Measurements from ENCODE around the gene COX4I2.
A peak's percentile ranks its signal among the peaks of the same experiment; 100 is the strongest.

The COX4I2 gene

DNA sequence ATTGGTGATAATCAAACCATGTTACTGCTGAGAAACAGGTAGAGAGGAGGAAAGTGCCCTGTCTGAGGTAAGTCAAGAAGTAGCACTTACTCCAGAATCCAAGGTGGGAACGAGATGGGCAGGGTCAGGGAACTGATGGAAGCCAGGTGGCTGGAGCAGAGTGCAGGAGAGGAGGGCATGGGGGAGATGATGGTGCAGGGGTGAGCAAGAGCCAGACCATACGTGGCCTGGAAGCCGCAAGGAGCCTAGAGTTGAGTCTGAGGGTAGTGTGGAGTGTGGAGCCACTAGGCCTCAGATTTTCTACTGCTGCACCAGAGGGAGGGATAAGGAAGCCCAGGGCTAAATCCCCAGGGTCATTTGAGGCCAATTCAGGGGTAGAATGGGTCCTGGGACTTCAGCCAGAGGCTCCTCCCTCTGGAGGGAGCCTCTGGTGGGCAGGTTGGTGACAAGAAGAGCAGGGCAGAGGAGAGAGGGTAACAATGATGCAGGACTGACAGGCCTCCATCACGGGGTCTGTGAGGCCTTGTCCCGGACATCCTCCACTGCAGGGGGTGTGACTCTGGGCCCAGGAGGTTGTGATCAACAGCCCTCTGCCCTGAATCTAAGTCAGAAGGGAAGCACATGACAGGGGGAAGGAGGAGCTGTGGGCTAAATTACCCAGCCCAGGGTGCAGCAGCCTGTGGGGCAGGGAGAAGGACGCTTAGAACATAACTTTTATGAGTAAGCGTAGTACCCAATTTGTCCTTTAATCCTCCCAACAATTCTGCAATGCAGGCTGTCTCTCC lies 28.7 kb downstream of the COX4I2 start (continued):
- TF ChIP-seq, protein P1, sequence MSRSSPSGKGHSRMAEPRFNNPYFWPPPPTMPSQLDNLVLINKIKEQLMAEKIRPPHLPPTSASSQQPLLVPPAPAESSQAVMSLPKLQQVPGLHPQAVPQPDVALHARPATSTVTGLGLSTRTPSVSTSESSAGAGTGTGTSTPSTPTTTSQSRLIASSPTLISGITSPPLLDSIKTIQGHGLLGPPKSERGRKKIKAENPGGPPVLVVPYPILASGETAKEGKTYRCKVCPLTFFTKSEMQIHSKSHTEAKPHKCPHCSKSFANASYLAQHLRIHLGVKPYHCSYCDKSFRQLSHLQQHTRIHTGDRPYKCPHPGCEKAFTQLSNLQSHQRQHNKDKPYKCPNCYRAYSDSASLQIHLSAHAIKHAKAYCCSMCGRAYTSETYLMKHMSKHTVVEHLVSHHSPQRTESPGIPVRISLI (tag by site-specific recombination; IDR thresholded peaks at IDR 0.05) = no peak
- TF ChIP-seq, protein P2, sequence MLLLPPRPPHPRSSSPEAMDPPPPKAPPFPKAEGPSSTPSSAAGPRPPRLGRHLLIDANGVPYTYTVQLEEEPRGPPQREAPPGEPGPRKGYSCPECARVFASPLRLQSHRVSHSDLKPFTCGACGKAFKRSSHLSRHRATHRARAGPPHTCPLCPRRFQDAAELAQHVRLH (tag by site-specific recombination; IDR thresholded peaks at IDR 0.05) = no peak
- no peak for TF ChIP-seq ZNF114 (tag by site-specific recombination; IDR thresholded peaks at IDR 0.05)
- TF ChIP-seq ZNF133 (tag by site-specific recombination; IDR thresholded peaks at IDR 0.05) = no peak
- TF ChIP-seq, protein P3, sequence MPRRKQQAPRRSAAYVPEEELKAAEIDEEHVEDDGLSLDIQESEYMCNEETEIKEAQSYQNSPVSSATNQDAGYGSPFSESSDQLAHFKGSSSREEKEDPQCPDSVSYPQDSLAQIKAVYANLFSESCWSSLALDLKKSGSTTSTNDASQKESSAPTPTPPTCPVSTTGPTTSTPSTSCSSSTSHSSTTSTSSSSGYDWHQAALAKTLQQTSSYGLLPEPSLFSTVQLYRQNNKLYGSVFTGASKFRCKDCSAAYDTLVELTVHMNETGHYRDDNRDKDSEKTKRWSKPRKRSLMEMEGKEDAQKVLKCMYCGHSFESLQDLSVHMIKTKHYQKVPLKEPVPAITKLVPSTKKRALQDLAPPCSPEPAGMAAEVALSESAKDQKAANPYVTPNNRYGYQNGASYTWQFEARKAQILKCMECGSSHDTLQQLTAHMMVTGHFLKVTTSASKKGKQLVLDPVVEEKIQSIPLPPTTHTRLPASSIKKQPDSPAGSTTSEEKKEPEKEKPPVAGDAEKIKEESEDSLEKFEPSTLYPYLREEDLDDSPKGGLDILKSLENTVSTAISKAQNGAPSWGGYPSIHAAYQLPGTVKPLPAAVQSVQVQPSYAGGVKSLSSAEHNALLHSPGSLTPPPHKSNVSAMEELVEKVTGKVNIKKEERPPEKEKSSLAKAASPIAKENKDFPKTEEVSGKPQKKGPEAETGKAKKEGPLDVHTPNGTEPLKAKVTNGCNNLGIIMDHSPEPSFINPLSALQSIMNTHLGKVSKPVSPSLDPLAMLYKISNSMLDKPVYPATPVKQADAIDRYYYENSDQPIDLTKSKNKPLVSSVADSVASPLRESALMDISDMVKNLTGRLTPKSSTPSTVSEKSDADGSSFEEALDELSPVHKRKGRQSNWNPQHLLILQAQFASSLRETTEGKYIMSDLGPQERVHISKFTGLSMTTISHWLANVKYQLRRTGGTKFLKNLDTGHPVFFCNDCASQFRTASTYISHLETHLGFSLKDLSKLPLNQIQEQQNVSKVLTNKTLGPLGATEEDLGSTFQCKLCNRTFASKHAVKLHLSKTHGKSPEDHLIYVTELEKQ (tag by site-specific recombination; IDR thresholded peaks at IDR 0.05; ENCODE audit: borderline replicate concordance) = no peak
- TF ChIP-seq, protein P4, sequence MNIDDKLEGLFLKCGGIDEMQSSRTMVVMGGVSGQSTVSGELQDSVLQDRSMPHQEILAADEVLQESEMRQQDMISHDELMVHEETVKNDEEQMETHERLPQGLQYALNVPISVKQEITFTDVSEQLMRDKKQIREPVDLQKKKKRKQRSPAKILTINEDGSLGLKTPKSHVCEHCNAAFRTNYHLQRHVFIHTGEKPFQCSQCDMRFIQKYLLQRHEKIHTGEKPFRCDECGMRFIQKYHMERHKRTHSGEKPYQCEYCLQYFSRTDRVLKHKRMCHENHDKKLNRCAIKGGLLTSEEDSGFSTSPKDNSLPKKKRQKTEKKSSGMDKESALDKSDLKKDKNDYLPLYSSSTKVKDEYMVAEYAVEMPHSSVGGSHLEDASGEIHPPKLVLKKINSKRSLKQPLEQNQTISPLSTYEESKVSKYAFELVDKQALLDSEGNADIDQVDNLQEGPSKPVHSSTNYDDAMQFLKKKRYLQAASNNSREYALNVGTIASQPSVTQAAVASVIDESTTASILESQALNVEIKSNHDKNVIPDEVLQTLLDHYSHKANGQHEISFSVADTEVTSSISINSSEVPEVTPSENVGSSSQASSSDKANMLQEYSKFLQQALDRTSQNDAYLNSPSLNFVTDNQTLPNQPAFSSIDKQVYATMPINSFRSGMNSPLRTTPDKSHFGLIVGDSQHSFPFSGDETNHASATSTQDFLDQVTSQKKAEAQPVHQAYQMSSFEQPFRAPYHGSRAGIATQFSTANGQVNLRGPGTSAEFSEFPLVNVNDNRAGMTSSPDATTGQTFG (tag by site-specific recombination; IDR thresholded peaks at IDR 0.05; ENCODE audit: borderline replicate concordance) = no peak
- TF ChIP-seq ZNF596 (tag by site-specific recombination; IDR thresholded peaks at IDR 0.05) = no peak
- peak; percentile 74 for TF ChIP-seq ZNF341 (tag by site-specific recombination; IDR thresholded peaks at IDR 0.05; ENCODE audit: low read depth)
- TF ChIP-seq EGR2 (tag by site-specific recombination; IDR thresholded peaks at IDR 0.05; ENCODE audit: low read depth) = no peak
- TF ChIP-seq ZBTB7A (tag by site-specific recombination; IDR thresholded peaks at IDR 0.05; ENCODE audit: low read depth) = no peak
- peak; percentile 25; the same call in 1 of the 2 replicates for TF ChIP-seq GLIS2 (tag by site-specific recombination; IDR thresholded peaks at IDR 0.05)
- TF ChIP-seq ZNF394 (tag by site-specific recombination; IDR thresholded peaks at IDR 0.05; ENCODE audit: borderline replicate concordance) = no peak
- 0 out of 2 replicates have a peak, but pooled peaks have one; percentile 15 for TF ChIP-seq ZBTB20 (tag by site-specific recombination; IDR thresholded peaks at IDR 0.05)
- TF ChIP-seq, protein P5, sequence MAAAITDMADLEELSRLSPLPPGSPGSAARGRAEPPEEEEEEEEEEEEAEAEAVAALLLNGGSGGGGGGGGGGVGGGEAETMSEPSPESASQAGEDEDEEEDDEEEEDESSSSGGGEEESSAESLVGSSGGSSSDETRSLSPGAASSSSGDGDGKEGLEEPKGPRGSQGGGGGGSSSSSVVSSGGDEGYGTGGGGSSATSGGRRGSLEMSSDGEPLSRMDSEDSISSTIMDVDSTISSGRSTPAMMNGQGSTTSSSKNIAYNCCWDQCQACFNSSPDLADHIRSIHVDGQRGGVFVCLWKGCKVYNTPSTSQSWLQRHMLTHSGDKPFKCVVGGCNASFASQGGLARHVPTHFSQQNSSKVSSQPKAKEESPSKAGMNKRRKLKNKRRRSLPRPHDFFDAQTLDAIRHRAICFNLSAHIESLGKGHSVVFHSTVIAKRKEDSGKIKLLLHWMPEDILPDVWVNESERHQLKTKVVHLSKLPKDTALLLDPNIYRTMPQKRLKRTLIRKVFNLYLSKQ (tag by site-specific recombination; IDR thresholded peaks at IDR 0.05; ENCODE audit: borderline replicate concordance) = no peak
- TF ChIP-seq, protein P6, sequence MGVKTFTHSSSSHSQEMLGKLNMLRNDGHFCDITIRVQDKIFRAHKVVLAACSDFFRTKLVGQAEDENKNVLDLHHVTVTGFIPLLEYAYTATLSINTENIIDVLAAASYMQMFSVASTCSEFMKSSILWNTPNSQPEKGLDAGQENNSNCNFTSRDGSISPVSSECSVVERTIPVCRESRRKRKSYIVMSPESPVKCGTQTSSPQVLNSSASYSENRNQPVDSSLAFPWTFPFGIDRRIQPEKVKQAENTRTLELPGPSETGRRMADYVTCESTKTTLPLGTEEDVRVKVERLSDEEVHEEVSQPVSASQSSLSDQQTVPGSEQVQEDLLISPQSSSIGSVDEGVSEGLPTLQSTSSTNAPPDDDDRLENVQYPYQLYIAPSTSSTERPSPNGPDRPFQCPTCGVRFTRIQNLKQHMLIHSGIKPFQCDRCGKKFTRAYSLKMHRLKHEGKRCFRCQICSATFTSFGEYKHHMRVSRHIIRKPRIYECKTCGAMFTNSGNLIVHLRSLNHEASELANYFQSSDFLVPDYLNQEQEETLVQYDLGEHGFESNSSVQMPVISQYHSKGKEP (tag by site-specific recombination; IDR thresholded peaks at IDR 0.05) = no peak
- TF ChIP-seq, protein P7, sequence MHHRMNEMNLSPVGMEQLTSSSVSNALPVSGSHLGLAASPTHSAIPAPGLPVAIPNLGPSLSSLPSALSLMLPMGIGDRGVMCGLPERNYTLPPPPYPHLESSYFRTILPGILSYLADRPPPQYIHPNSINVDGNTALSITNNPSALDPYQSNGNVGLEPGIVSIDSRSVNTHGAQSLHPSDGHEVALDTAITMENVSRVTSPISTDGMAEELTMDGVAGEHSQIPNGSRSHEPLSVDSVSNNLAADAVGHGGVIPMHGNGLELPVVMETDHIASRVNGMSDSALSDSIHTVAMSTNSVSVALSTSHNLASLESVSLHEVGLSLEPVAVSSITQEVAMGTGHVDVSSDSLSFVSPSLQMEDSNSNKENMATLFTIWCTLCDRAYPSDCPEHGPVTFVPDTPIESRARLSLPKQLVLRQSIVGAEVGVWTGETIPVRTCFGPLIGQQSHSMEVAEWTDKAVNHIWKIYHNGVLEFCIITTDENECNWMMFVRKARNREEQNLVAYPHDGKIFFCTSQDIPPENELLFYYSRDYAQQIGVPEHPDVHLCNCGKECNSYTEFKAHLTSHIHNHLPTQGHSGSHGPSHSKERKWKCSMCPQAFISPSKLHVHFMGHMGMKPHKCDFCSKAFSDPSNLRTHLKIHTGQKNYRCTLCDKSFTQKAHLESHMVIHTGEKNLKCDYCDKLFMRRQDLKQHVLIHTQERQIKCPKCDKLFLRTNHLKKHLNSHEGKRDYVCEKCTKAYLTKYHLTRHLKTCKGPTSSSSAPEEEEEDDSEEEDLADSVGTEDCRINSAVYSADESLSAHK (tag by site-specific recombination; IDR thresholded peaks at IDR 0.05) = no peak
